CD4-positive, CD25-positive, alpha-beta regulatory T cell (primary cell): Measurements from ENCODE around the gene SLC26A1. TPM values are rescaled to one million over a fixed set of nuclear protein-coding genes. Genes with fewer than 3 reads are reported as not detected.

Source experiments
- polyA plus RNA-seq, 4 donors: library from polyadenylated mRNA; unstranded; fragments of 300-500 nt; fragmentation: Illumina TruSeq; gene quantifications; one replicate each; pipeline ENCODE4 v1.2.3, GENCODE V29; 2021
- total RNA-seq: library from RNA; stranded (reverse); gene quantifications from one replicate; pipeline ENCODE4 v1.2.3, GENCODE V29; 2022

Gene SLC26A1
- total and polyA plus RNA-seq, 5 donors from 2014 or later = 0.37 to 1.7 (median 1.00) TPM

Other genes with a start within 250 kb of the SLC26A1 start
- gene CPLX1, start 167.3 kb downstream of the SLC26A1 start, total RNA-seq = 0.62 TPM
- under 1 TPM in 1 of 4 donors, not detected in 3; 0.16 TPM for gene CPLX1, start 167.3 kb downstream of the SLC26A1 start, polyA plus RNA-seq
- gene GAK, start 61.1 kb downstream of the SLC26A1 start, total RNA-seq = 254 TPM
- 10 to 100 TPM; 37.5 to 50.7 (median 39.1) TPM for gene GAK, start 61.1 kb downstream of the SLC26A1 start, polyA plus RNA-seq
- 46.0 TPM for gene TMEM175, start 60.9 kb downstream of the SLC26A1 start, total RNA-seq
- gene TMEM175, start 60.9 kb downstream of the SLC26A1 start, polyA plus RNA-seq = 10 to 100 TPM; 12.1 to 17.5 (median 14.1) TPM
- 22.5 TPM for gene DGKQ, start 19.8 kb downstream of the SLC26A1 start, total RNA-seq
- 1 to 10 TPM; 2.4 to 5.4 (median 3.1) TPM for gene DGKQ, start 19.8 kb downstream of the SLC26A1 start, polyA plus RNA-seq
- gene IDUA, start 6.4 kb downstream of the SLC26A1 start, total RNA-seq = 55.5 TPM
- gene IDUA, start 6.4 kb downstream of the SLC26A1 start, polyA plus RNA-seq = 10 to 100 TPM in 1 of 4 donors, 1 to 10 TPM in 3; 7.5 to 13.1 (median 8.5) TPM
- 14.3 TPM for gene FGFRL1, start 18.2 kb upstream of the SLC26A1 start, total RNA-seq
- 1 to 10 TPM in 1 of 4 donors, under 1 TPM in 3; 0.27 to 1.6 (median 0.33) TPM for gene FGFRL1, start 18.2 kb upstream of the SLC26A1 start, polyA plus RNA-seq
- gene RNF212, start 120.2 kb upstream of the SLC26A1 start, total RNA-seq = 3.2 TPM
- gene RNF212, start 120.2 kb upstream of the SLC26A1 start, polyA plus RNA-seq = 1 to 10 TPM; 2.8 to 5.4 (median 3.2) TPM
- gene SPON2, start 179.2 kb upstream of the SLC26A1 start, total RNA-seq = 23.9 TPM
- 1 to 10 TPM; 3.4 to 8.1 (median 6.2) TPM for gene SPON2, start 179.2 kb upstream of the SLC26A1 start, polyA plus RNA-seq